Stimulated activated CD8-positive, alpha-beta memory T cell treated with anti-CD3 and anti-CD28 coated beads, Interleukin-12 subunit alpha, Interleukin-12 subunit beta, amount 100 ng/mL, for 24 hours (primary cell): ENCODE data around the gene AP1M2.

ENCODE experiments used
- DNase-seq: peaks from one replicate; pipeline ENCODE4 v3.0.0-alpha.2; 2020; ENCODE audit errors: extremely low read depth

Gene AP1M2

GRCh38 chr19:10587022-10587838 lies at the start of gene AP1M2:
Gene AP1M2 (minus strand): TSS chr19:10587312. CDS start chr19:10587231, 81 bp downstream.
- no peak for DNase-seq

- DNase-seq, result no peak
Measured at GRCh38 chr19:10636304-10636972, 49.3 kb upstream of the AP1M2 start.

- no peak for DNase-seq
Measured at GRCh38 chr19:10634963-10635362, 47.9 kb upstream of the AP1M2 start.

- DNase-seq, result no peak
Measured at GRCh38 chr19:10634430-10634829, 47.3 kb upstream of the AP1M2 start.

- DNase-seq, result no peak
Measured at GRCh38 chr19:10631874-10632273, 44.8 kb upstream of the AP1M2 start.

- DNase-seq, result no peak
Measured at GRCh38 chr19:10625762-10626138, 38.6 kb upstream of the AP1M2 start.

- DNase-seq, result no peak
Measured at GRCh38 chr19:10625003-10625761, 38.1 kb upstream of the AP1M2 start, which contains the start of gene SLC44A2. Gene SLC44A2 (plus strand): TSS chr19:10625553. CDS start chr19:10625634, 81 bp downstream.

GRCh38 chr19:10624585-10624984 lies 37.5 kb upstream of the AP1M2 start:
- no peak for DNase-seq

GRCh38 chr19:10621966-10622365 lies 34.9 kb upstream of the AP1M2 start:
- DNase-seq, result no peak

- DNase-seq, result no peak
Measured at GRCh38 chr19:10620786-10621185, 33.7 kb upstream of the AP1M2 start.

GRCh38 chr19:10618846-10619245 lies 31.7 kb upstream of the AP1M2 start:
- no peak for DNase-seq

- DNase-seq, result no peak
Measured at GRCh38 chr19:10617409-10618121, 30.5 kb upstream of the AP1M2 start.

- no peak for DNase-seq
Measured at GRCh38 chr19:10615429-10616023, 28.4 kb upstream of the AP1M2 start.

- no peak for DNase-seq
Measured at GRCh38 chr19:10612499-10613119, 25.5 kb upstream of the AP1M2 start.

GRCh38 chr19:10611907-10612306 lies 24.8 kb upstream of the AP1M2 start:
- no peak for DNase-seq

GRCh38 chr19:10604460-10604980 lies 17.4 kb upstream of the AP1M2 start:
- no peak for DNase-seq

GRCh38 chr19:10603873-10604459 lies 16.9 kb upstream of the AP1M2 start:
- DNase-seq, result no peak

- DNase-seq, result peak; percentile 47
Measured at GRCh38 chr19:10603084-10603872, 16.2 kb upstream of the AP1M2 start.

- DNase-seq, result peak; percentile 69
Measured at GRCh38 chr19:10602330-10603083, 15.4 kb upstream of the AP1M2 start.
